ENCODE results near the gene MLLT3. TPM values are rescaled to one million over a fixed set of nuclear protein-coding genes. Genes with fewer than 3 reads are reported as not detected.

MLLT3 gene
- total RNA-seq, 1 donor from 2014 or later = 53.7 TPM

DNA sequence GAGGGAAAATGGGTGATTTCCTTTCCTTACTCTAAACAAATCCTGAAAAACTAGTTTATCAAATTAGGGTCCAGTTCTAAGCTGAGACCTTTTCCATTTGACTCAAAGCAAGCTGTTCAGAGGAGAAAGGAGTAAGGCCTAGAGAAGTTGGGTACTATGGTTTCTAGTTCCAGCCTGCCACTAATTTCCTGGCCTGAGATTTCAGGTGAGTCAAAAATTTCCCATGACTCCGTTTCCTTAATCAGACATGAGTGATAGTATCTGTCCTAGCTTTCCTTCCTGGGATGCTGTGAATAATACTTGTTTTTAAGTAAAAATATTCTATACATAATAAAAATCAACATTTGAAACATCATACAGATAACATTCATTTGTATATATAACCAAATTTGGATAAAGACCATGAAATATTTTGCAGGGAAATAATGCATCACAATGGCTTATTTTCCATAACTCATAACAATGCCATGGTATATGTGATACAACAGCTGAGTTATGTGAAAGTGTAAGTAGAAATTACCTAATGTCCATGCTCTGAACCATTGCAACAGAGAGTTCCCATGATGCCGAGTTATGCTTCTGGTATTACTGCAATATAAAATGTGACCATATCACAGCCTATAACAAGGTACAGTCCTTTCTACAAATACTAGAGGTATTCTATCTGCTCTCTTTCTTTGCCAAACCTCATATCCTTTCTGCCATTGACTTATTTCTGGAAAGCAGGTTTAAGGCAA lies 142.7 kb downstream of the MLLT3 start:
- Mint-ChIP-seq H3K9me3 (peaks cover 4% of the 10 kb centered on the region), H3K36me3 (ENCODE audit: low read depth) (no peaks in the 10 kb centered on the region), H3K27me3 (ENCODE audit: low read depth) (no peaks in the 10 kb centered on the region), H3K27ac (ENCODE audit: unreplicated experiment) (no peak overlapping the region), H3K4me1 (peaks cover 25% of the 10 kb centered on the region), H3K4me3 (no peak overlapping the region)
- DNase-seq (ENCODE audit: low read depth, low spot score) = no peak
- TF ChIP-seq, protein P1, sequence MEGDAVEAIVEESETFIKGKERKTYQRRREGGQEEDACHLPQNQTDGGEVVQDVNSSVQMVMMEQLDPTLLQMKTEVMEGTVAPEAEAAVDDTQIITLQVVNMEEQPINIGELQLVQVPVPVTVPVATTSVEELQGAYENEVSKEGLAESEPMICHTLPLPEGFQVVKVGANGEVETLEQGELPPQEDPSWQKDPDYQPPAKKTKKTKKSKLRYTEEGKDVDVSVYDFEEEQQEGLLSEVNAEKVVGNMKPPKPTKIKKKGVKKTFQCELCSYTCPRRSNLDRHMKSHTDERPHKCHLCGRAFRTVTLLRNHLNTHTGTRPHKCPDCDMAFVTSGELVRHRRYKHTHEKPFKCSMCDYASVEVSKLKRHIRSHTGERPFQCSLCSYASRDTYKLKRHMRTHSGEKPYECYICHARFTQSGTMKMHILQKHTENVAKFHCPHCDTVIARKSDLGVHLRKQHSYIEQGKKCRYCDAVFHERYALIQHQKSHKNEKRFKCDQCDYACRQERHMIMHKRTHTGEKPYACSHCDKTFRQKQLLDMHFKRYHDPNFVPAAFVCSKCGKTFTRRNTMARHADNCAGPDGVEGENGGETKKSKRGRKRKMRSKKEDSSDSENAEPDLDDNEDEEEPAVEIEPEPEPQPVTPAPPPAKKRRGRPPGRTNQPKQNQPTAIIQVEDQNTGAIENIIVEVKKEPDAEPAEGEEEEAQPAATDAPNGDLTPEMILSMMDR (conservative IDR thresholded peaks at IDR 0.05) = no peak

DNA sequence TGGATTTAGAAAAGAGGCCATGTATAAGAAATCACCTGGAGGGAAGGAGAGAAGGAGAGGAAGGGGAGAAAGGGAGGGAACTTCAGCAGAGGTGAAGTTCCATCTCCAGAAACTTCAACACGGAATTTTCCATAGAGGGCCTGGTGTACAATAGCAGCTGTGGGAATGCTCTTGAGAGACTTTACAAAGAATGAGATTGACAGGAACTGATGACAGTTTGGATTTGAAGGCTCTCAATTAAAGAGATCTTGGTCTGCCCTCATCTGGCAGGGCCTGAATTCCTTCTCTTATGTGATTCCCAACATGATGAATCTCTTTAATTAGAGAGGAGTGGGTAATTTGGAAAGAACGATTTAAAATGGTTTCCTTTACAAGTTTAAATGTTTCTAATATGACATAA lies 143.5 kb downstream of the MLLT3 start:
- TF ChIP-seq, protein P1 (conservative IDR thresholded peaks at IDR 0.05) = no peak
- H3K27ac Mint-ChIP-seq (ENCODE audit: unreplicated experiment) = no peak overlapping the region

DNA sequence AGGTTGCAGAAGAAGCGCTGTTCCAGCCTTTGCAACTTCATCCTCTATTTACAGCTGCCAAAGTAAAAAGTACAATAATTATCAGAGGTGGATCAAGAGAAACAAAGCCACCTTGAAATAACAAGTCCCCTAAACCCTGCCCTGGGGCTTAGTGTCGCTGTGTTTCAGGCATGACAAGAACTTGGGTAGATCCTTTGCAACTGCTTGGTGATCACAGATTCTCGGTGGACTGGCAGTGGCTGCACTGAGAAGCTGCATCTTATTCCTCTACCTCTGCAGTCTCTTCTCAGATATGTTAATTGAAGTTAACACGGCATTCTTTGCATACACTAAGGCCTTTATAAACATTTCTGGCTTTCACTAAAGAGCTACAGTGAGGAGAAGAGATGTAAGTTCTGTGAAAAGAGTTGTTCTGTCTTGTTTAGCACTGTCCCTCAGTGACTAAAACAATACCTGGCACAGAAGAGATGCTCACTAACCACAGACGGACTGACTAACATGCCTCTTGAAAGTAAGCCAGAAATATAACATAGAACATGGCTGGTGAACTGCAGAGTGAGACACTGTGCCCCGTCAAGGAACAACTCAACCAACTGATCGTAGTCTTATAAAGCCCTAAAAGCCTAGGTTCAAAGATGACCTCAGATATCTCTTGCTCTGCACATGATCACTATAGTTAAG lies 144.2 kb downstream of the MLLT3 start:
- Mint-ChIP-seq H3K4me1 (peaks cover 25% of the 10 kb centered on the region), H3K36me3 (ENCODE audit: low read depth) (no peaks in the 10 kb centered on the region), H3K27ac (ENCODE audit: unreplicated experiment) (no peak overlapping the region), H3K4me3 (no peak overlapping the region), H3K27me3 (ENCODE audit: low read depth) (no peaks in the 10 kb centered on the region), H3K9me3 (peaks cover 4% of the 10 kb centered on the region)
- TF ChIP-seq, protein P1 (conservative IDR thresholded peaks at IDR 0.05) = no peak
- DNase-seq (ENCODE audit: low read depth, low spot score) = no peak

More for the DNA sequence above, 143.5 kb downstream of the MLLT3 start:
- Mint-ChIP-seq H3K27me3 (ENCODE audit: low read depth) (no peaks in the 10 kb centered on the region), H3K36me3 (ENCODE audit: low read depth) (no peaks in the 10 kb centered on the region), H3K4me1 (peaks cover 25% of the 10 kb centered on the region), H3K4me3 (no peak overlapping the region), H3K9me3 (peaks cover 4% of the 10 kb centered on the region)
- DNase-seq (ENCODE audit: low read depth, low spot score) = no peak

DNA sequence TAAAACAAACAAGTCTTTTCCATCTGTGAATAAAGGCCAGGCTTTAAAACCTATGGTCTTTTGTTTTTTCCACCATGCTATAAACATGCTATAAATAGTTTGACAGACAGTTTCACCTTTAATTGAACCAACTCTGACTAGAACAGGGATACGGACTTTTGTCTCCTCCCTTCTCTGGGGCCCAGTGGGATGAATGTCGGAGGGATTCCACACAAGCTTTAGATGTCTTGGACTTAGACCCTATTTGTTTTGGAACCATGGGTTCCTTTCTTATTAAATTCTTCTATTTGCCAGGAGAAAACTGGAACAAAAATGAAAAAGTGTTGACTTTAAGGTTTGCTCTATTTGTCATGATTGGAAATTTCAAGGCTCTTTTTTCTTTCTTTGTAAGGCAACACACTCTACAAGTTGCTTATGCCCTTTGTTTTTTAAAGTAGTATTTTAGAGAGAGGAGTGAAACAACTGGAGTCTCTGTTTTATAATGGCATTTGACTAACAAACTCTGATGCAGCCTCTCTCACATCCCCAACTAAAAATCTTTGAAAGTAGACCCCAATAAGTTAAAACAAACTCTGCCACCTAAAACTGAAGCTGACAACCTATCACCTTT lies 145.3 kb downstream of the MLLT3 start:
- TF ChIP-seq, protein P1 (conservative IDR thresholded peaks at IDR 0.05) = no peak
- Mint-ChIP-seq H3K27me3 (ENCODE audit: low read depth) (no peaks in the 10 kb centered on the region), H3K36me3 (ENCODE audit: low read depth) (no peaks in the 10 kb centered on the region), H3K27ac (ENCODE audit: unreplicated experiment) (no peak overlapping the region), H3K4me3 (no peak overlapping the region), H3K9me3 (peaks cover 4% of the 10 kb centered on the region), H3K4me1 (peaks cover 25% of the 10 kb centered on the region)
- no peak for DNase-seq (ENCODE audit: low read depth, low spot score)

DNA sequence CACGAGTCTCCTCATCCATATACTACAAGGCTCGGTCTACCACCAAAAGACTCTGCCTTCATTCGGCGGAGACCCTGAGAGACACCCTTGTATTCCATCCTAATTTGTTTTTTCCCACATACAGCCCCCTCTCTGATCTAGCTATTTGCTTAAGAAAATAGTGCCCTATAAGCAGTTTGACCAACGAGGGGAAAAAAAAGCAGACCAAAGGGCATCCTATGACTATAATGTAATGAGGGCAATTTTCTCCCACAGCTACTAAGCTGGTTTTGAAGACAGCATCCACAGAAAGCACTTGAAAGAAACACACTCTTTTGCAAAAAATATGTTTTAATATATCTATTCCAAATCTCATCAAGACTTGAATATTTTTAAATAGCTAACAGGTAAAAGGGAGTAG lies 147.8 kb downstream of the MLLT3 start:
- Mint-ChIP-seq H3K4me3 (no peak overlapping the region), H3K36me3 (ENCODE audit: low read depth) (no peaks in the 10 kb centered on the region), H3K9me3 (no peaks in the 10 kb centered on the region), H3K27ac (ENCODE audit: unreplicated experiment) (no peak overlapping the region), H3K4me1 (peaks cover 36% of the 10 kb centered on the region), H3K27me3 (ENCODE audit: low read depth) (no peaks in the 10 kb centered on the region)
- no peak for DNase-seq (ENCODE audit: low read depth, low spot score)
- TF ChIP-seq, protein P1 (conservative IDR thresholded peaks at IDR 0.05) = no peak

Measured in neural crest cell (in vitro differentiated cells).